HepG2 (cell line): ENCODE measurements around the gene DMBT1. TPM values are rescaled to one million over a fixed set of nuclear protein-coding genes. Genes with fewer than 3 reads are reported as not detected.

Experiments
- ATAC-seq: fragments of 200-7000 bp; cut with Tn5 transposase; 3 replicates; pipeline ENCODE4 v1.9.1; 2020; ENCODE audit warnings: mild to moderate bottlenecking, moderate library complexity
- BruUV-seq: library from RNA; stranded (reverse); fragments of 400-500 nt; replicated peaks from 2 replicates; lab custom pipeline; 2021; lab: Mats Ljungman, UMichigan
- CTCF ChIA-PET: fragments of 300-600 bp; formaldehyde crosslinking; extraction: SDS; loops from one replicate; lab custom pipeline; 2021; ENCODE audit warnings: low total read pairs, inconsistent platforms, low intra/inter-chr PET ratio; lab: Yijun Ruan, JAX
- POLR2A ChIA-PET: fragments of 350-600 bp; sonication (Branson Sonifier 250); formaldehyde crosslinking; loops from one replicate; lab custom pipeline; 2020; ENCODE audit warnings: antibody characterized with exemption, inconsistent platforms; lab: Yijun Ruan, JAX
- DNase-seq: peaks from one replicate; pipeline ENCODE4 v3.0.0-alpha.2; 2015; ENCODE audit warnings: low spot score
- FAIRE-seq: peaks from 3 replicates; lab custom pipeline; 2011; peaks lifted over from hg19 to GRCh38; lab: Jason Lieb, UNC
- H2AFZ ChIP-seq: one replicate; pipeline ENCODE4 v1.6.1; 2011; ENCODE audit warnings: low read length, inconsistent platforms
- H3K27ac ChIP-seq: fragments of 300-600 bp; 3 replicates; pipeline ENCODE4 v1.8.0; 2011; ENCODE audit warnings: mixed run types, mild to moderate bottlenecking, mixed read lengths, low read length, inconsistent platforms; ENCODE audit not compliant: insufficient read depth; ENCODE audit errors: extremely low read length
- H3K27me3 ChIP-seq, 2 experiments: fragments of 200-600 bp in 1 of 2; 2 replicates in 1 of 2; 3 replicates in 1 of 2; pipeline versions ENCODE4 v1.6.0 to v1.8.0; 2011; ENCODE audit warnings: low read length in 2 of 2, mild to moderate bottlenecking in 2 of 2, moderate library complexity in 2 of 2, inconsistent platforms in 1 of 2; ENCODE audit not compliant: insufficient read depth in 2 of 2, control insufficient read depth in 1 of 2
- H3K36me3 ChIP-seq, 2 experiments: fragments of 200-600 bp in 1 of 2; replicated peaks in 1 of 2; 2 replicates in 1 of 2; 3 replicates in 1 of 2; pipeline versions ENCODE4 v1.5.1 to v1.8.0; 2011; ENCODE audit warnings: low read length in 2 of 2, inconsistent platforms in 1 of 2; ENCODE audit not compliant: insufficient read depth in 2 of 2, control insufficient read depth in 1 of 2
- H3K4me1 ChIP-seq: 2 replicates; pipeline ENCODE4 v1.5.1; 2012; ENCODE audit warnings: low read length, inconsistent platforms; ENCODE audit not compliant: insufficient read depth
- H3K4me2 ChIP-seq: 2 replicates; pipeline ENCODE4 v1.6.0; 2011; ENCODE audit warnings: low read depth, low read length, inconsistent platforms
- H3K4me3 ChIP-seq, 3 experiments: fragments of 200-600 bp in 1 of 3; sonication (generic), shearing (Covaris generic) in 1 of 3; replicated peaks in 1 of 3; 2 replicates each; pipeline ENCODE4 v1.5.1; 2011 to 2016; ENCODE audit warnings: low read length in 3 of 3, inconsistent platforms in 2 of 3, low read depth in 2 of 3, mild to moderate bottlenecking in 2 of 3, control low read depth in 1 of 3, mixed read lengths in 1 of 3; ENCODE audit not compliant: insufficient read depth in 1 of 3
- H3K79me2 ChIP-seq: one replicate; pipeline ENCODE4 v1.6.1; 2011; ENCODE audit warnings: low read length, inconsistent platforms; ENCODE audit not compliant: insufficient read depth
- H3K9ac ChIP-seq: 2 replicates; pipeline ENCODE4 v1.6.0; 2011; ENCODE audit warnings: mild to moderate bottlenecking, low read depth, low read length, inconsistent platforms; ENCODE audit not compliant: insufficient read depth
- H3K9me3 ChIP-seq: 2 replicates; pipeline ENCODE4 v1.5.1; 2012; ENCODE audit warnings: mild to moderate bottlenecking, low read length
- H4K20me1 ChIP-seq: 2 replicates; pipeline ENCODE4 v1.6.0; 2011; ENCODE audit warnings: inconsistent platforms, mild to moderate bottlenecking, low read length, moderate library complexity; ENCODE audit not compliant: insufficient read depth
- AKAP8 ChIP-seq: sonication (generic); formaldehyde crosslinking; IDR thresholded peaks from 2 replicates; pipeline ENCODE4 v1.5.1; 2020; ENCODE audit warnings: mild to moderate bottlenecking, missing genetic modification reagents
- BHLHE40 ChIP-seq: IDR thresholded peaks from 2 replicates; pipeline ENCODE4 v1.6.1; 2011; ENCODE audit warnings: low read length, improper control_type of control experiment
- CCDC6 ChIP-seq: sonication (generic); formaldehyde crosslinking; IDR thresholded peaks from 2 replicates; pipeline ENCODE4 v1.8.1; 2022; ENCODE audit warnings: mild to moderate bottlenecking, missing genetic modification reagents, moderate library complexity
- DNMT3B ChIP-seq: conservative IDR thresholded peaks from 2 replicates; pipeline ENCODE4 v1.6.1; 2016; ENCODE audit warnings: missing biosample characterization, control low read depth
- LCORL ChIP-seq, 2 experiments: fragments of 450-650 bp in 1 of 2; sonication (generic) in 1 of 2; formaldehyde crosslinking in 1 of 2; IDR thresholded peaks; 2 replicates each; pipeline versions ENCODE4 v1.5.0 to v1.6.1; 2017 to 2020; ENCODE audit warnings: antibody characterized with exemption in 1 of 2, missing genetic modification reagents in 1 of 2
- MAF1 ChIP-seq: sonication (generic); formaldehyde crosslinking; IDR thresholded peaks from 2 replicates; pipeline ENCODE4 v1.5.0; 2020; ENCODE audit warnings: missing genetic modification reagents, borderline replicate concordance
- MIXL1 ChIP-seq: IDR thresholded peaks from 2 replicates; pipeline ENCODE4 v1.6.1; 2016
- STAG1 ChIP-seq: sonication (generic); formaldehyde crosslinking; IDR thresholded peaks from 2 replicates; pipeline ENCODE4 v1.4.0; 2020; ENCODE audit warnings: missing genetic modification reagents
- TBX2 ChIP-seq: sonication (generic); formaldehyde crosslinking; IDR thresholded peaks from 2 replicates; pipeline ENCODE4 v1.5.0; 2020; ENCODE audit warnings: missing genetic modification reagents, mild to moderate bottlenecking, borderline replicate concordance
- TBX3 ChIP-seq: fragments of 450-650 bp; IDR thresholded peaks from 2 replicates; pipeline ENCODE4 v1.6.1; 2017; ENCODE audit warnings: antibody characterized with exemption, mild to moderate bottlenecking, inconsistent platforms, borderline replicate concordance
- ZNF564 ChIP-seq: sonication (generic); formaldehyde crosslinking; IDR thresholded peaks from 2 replicates; pipeline ENCODE4 v1.8.1; 2023; ENCODE audit warnings: mild to moderate bottlenecking, missing genetic modification reagents
- ZNF572 ChIP-seq: sonication (generic); formaldehyde crosslinking; IDR thresholded peaks from 2 replicates; pipeline ENCODE4 v1.5.1; 2020; ENCODE audit warnings: mild to moderate bottlenecking, missing genetic modification reagents
- ZNF766 ChIP-seq: sonication (generic); formaldehyde crosslinking; IDR thresholded peaks from 2 replicates; pipeline ENCODE4 v1.5.0; 2020; ENCODE audit warnings: missing genetic modification reagents, borderline replicate concordance
- WGBS: methylation state at CpG from one replicate; pipeline ENCODE4 v1.1.6; 2017; ENCODE audit warnings: low lambda C conversion rate; 5-methylcytosine and 5-hydroxymethylcytosine counted together
- in situ Hi-C: cut with HindIII; loops from 2 replicates; pipeline ENCODE4 v1.10.0; 2017; ENCODE audit warnings: low pct_unique_long_range_greater_than_20kb; ENCODE audit not compliant: extremely low pct_ligation_motif_present
- intact Hi-C: fragments of 100-400 bp; cut with micrococcal nuclease; formaldehyde crosslinking; loops from one replicate; pipeline ENCODE4 v1.10.0; 2022; ENCODE audit not compliant: unreplicated experiment
- polyA plus RNA-seq, 8 experiments: library from polyadenylated mRNA; depleted of rRNA in 3 of 8; stranded (reverse) in 7 of 8; unstranded in 1 of 8; fragments of >200 nt; fragmentation: Illumina TruSeq in 4 of 8; extraction: Trizol in 4 of 8; gene quantifications; 2 replicates each; pipeline versions ENCODE4 v1.2.1 to v1.2.3, GENCODE V29; 2011 to 2016; ENCODE audit warnings: low read depth in 4 of 8, missing spikeins in 1 of 8, mixed read lengths in 1 of 8; ENCODE audit not compliant: insufficient read depth in 1 of 8
- total RNA-seq, 5 experiments: library from RNA; depleted of rRNA; stranded (reverse); fragments of >200 nt; fragmentation: Illumina TruSeq; extraction: Trizol; gene quantifications; 2 replicates each; pipeline ENCODE4 v1.2.3, GENCODE V29; 2016; ENCODE audit warnings: low read depth in 1 of 5
- TF ChIP-seq, protein P1 (sequence below): sonication (generic); formaldehyde crosslinking; IDR thresholded peaks from 2 replicates; pipeline ENCODE4 v1.5.0; 2020; ENCODE audit warnings: mild to moderate bottlenecking, missing genetic modification reagents, borderline replicate concordance
- TF ChIP-seq, protein P2 (sequence below): sonication (generic); formaldehyde crosslinking; IDR thresholded peaks from 2 replicates; pipeline ENCODE4 v1.5.0; 2020; ENCODE audit warnings: mild to moderate bottlenecking, missing genetic modification reagents

Gene DMBT1
- total and polyA plus RNA-seq, 2 of the 13 experiments (the other 11 are each of a cell fraction or from before 2014, with no cell fraction given): not detected

DNA sequence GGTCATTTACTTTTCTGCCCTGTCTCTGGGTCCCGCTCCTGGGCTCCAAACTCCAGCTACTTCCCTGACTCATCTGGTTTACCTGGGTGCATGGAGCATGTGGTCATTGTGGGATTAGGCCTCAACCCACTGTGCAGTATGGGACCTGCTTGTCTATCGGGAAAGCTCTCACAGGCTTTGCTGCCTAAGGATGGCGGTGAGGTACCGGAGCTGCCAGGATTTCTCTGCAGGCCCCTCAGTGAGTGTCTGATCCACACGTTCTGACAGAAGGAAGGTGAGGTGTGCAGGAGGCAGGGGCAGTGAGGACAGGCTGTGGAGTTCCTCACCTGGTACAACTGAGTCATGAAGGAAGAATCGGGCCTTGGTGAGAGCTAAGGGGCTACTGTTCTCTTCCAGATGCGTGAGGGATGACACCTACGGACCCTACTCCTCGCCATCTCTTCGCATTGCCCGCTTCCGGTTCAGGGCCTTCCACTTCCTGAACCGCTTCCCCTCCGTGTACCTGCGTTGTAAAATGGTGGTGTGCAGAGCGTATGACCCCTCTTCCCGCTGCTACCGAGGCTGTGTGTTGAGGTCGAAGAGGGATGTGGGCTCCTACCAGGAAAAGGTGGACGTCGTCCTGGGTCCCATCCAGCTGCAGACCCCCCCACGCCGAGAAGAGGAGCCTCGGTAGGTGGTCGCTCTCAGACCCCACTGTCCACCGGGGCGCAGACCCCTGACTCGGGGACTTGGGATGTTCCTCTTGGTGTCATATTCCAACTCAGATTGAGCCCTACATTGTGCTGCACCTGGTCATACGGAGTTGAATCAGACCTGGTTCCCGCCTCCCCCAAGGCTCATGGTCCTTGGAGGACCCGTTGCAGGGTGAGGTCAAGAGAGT is 82.4 kb downstream of the DMBT1 start:
- no peaks in the 10 kb centered on the region for H3K36me3 ChIP-seq
- no peaks in the 10 kb centered on the region for H3K79me2 ChIP-seq
- H3K4me1 ChIP-seq: no peaks in the 10 kb centered on the region
- no TSS peak for BruUV-seq
- no peak for ATAC-seq
- CTCF ChIA-PET: no interaction called here
- no peak for TF ChIP-seq AKAP8 (CRISPR knock-in tag)
- no peak for TF ChIP-seq CCDC6 (CRISPR knock-in tag)
- no peak for TF ChIP-seq ZNF766
- TF ChIP-seq DNMT3B (CRISPR knock-in tag): no peak
- TF ChIP-seq, protein P1, sequence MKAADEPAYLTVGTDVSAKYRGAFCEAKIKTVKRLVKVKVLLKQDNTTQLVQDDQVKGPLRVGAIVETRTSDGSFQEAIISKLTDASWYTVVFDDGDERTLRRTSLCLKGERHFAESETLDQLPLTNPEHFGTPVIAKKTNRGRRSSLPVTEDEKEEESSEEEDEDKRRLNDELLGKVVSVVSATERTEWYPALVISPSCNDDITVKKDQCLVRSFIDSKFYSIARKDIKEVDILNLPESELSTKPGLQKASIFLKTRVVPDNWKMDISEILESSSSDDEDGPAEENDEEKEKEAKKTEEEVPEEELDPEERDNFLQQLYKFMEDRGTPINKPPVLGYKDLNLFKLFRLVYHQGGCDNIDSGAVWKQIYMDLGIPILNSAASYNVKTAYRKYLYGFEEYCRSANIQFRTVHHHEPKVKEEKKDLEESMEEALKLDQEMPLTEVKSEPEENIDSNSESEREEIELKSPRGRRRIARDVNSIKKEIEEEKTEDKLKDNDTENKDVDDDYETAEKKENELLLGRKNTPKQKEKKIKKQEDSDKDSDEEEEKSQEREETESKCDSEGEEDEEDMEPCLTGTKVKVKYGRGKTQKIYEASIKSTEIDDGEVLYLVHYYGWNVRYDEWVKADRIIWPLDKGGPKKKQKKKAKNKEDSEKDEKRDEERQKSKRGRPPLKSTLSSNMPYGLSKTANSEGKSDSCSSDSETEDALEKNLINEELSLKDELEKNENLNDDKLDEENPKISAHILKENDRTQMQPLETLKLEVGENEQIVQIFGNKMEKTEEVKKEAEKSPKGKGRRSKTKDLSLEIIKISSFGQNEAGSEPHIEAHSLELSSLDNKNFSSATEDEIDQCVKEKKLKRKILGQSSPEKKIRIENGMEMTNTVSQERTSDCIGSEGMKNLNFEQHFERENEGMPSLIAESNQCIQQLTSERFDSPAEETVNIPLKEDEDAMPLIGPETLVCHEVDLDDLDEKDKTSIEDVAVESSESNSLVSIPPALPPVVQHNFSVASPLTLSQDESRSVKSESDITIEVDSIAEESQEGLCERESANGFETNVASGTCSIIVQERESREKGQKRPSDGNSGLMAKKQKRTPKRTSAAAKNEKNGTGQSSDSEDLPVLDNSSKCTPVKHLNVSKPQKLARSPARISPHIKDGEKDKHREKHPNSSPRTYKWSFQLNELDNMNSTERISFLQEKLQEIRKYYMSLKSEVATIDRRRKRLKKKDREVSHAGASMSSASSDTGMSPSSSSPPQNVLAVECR (CRISPR knock-in tag): no peak
- TF ChIP-seq MAF1 (CRISPR knock-in tag): no peak
- TF ChIP-seq TBX2 (CRISPR knock-in tag): no peak
- no peak for TF ChIP-seq STAG1 (CRISPR knock-in tag)
- no peak for TF ChIP-seq LCORL (IDR thresholded peaks at IDR 0.05)
- no peak for TF ChIP-seq LCORL (CRISPR knock-in tag; IDR thresholded peaks at IDR 0.05)
- no peak for TF ChIP-seq MIXL1 (CRISPR knock-in tag)
- TF ChIP-seq ZNF564 (CRISPR knock-in tag): no peak
- no peak for TF ChIP-seq ZNF572 (CRISPR knock-in tag)
- no peak for TF ChIP-seq TBX3
- TF ChIP-seq, protein P2, sequence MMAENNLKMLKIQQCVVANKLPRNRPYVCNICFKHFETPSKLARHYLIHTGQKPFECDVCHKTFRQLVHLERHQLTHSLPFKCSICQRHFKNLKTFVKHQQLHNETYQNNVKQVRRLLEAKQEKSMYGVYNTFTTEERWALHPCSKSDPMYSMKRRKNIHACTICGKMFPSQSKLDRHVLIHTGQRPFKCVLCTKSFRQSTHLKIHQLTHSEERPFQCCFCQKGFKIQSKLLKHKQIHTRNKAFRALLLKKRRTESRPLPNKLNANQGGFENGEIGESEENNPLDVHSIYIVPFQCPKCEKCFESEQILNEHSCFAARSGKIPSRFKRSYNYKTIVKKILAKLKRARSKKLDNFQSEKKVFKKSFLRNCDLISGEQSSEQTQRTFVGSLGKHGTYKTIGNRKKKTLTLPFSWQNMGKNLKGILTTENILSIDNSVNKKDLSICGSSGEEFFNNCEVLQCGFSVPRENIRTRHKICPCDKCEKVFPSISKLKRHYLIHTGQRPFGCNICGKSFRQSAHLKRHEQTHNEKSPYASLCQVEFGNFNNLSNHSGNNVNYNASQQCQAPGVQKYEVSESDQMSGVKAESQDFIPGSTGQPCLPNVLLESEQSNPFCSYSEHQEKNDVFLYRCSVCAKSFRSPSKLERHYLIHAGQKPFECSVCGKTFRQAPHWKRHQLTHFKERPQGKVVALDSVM (CRISPR knock-in tag): no peak
- no peak for TF ChIP-seq BHLHE40
- TF ChIP-seq, all 625 proteins: peak for 0
- FAIRE-seq (no peak), DNase-seq (no peak)
- no peak overlapping the region for H2AFZ ChIP-seq
- POLR2A ChIA-PET: no interaction called here
- H3K9me3 ChIP-seq: no peaks in the 10 kb centered on the region
- no peak overlapping the region for H3K4me3 ChIP-seq
- in situ Hi-C loops (loop anchor here (25.0 kb wide), 1 partner anchor 919 kb away; no protein-coding TSS in a partner anchor), intact Hi-C loops (no loop called here)
- no peak overlapping the region for H3K9ac ChIP-seq
- no peak overlapping the region for H3K4me2 ChIP-seq
- H3K27me3 ChIP-seq: peaks cover 2 to 24% of the 10 kb centered on the region in 2 experiments; a peak in 3 of 5 replicates
- H3K27ac ChIP-seq: no peak overlapping the region
- WGBS: 34% methylated on average over 15 of the region's 31 CpGs
- H4K20me1 ChIP-seq: no peaks in the 10 kb centered on the region
